HEK293 (cell line): ENCODE measurements around the gene ZBP1.

Experiments used
- KLF10 ChIP-seq: fragments of 450-650 bp; IDR thresholded peaks from 2 replicates; pipeline ENCODE4 v1.5.1; 2018; ENCODE audit warnings: missing biosample characterization, mild to moderate bottlenecking, missing genetic modification characterization
- KLF16 ChIP-seq: fragments of 450-650 bp; formaldehyde crosslinking; IDR thresholded peaks from 2 replicates; pipeline ENCODE4 v1.5.1; 2017; ENCODE audit warnings: missing biosample characterization, missing genetic modification characterization
- ZNF112 ChIP-seq: fragments of 450-650 bp; formaldehyde crosslinking; IDR thresholded peaks from 2 replicates; pipeline ENCODE4 v1.5.0; 2017; ENCODE audit warnings: missing biosample characterization, missing genetic modification characterization
- ZNF175 ChIP-seq: fragments of 450-650 bp; formaldehyde crosslinking; IDR thresholded peaks from 2 replicates; pipeline ENCODE4 v1.5.1; 2016; ENCODE audit warnings: missing biosample characterization, missing genetic modification characterization
- ZNF768 ChIP-seq: fragments of 450-650 bp; formaldehyde crosslinking; IDR thresholded peaks from 2 replicates; pipeline ENCODE4 v1.5.1; 2018; ENCODE audit warnings: missing biosample characterization, mild to moderate bottlenecking, missing genetic modification characterization
- ZNF777 ChIP-seq: fragments of 450-650 bp; formaldehyde crosslinking; IDR thresholded peaks from 2 replicates; pipeline ENCODE4 v1.5.1; 2017; ENCODE audit warnings: missing biosample characterization, missing genetic modification characterization, borderline replicate concordance
- ZNF785 ChIP-seq: fragments of 450-650 bp; formaldehyde crosslinking; IDR thresholded peaks from 2 replicates; pipeline ENCODE4 v1.5.1; 2016; ENCODE audit warnings: missing biosample characterization, missing genetic modification characterization
- TF ChIP-seq, protein P1 (sequence below): fragments of 450-650 bp; formaldehyde crosslinking; conservative IDR thresholded peaks from 2 replicates; pipeline ENCODE4 v1.5.1; 2016; ENCODE audit warnings: low read depth, missing biosample characterization, missing genetic modification characterization
- TF ChIP-seq, protein P2 (sequence below): fragments of 450-650 bp; formaldehyde crosslinking; IDR thresholded peaks from 2 replicates; pipeline ENCODE4 v1.5.1; 2016; ENCODE audit warnings: missing biosample characterization, missing genetic modification characterization
- TF ChIP-seq, protein P3 (sequence below): sonication (generic); formaldehyde crosslinking; IDR thresholded peaks from 2 replicates; pipeline ENCODE4 v1.8.1; 2022; ENCODE audit warnings: mild to moderate bottlenecking, moderate library complexity, missing genetic modification reagents

DNA sequence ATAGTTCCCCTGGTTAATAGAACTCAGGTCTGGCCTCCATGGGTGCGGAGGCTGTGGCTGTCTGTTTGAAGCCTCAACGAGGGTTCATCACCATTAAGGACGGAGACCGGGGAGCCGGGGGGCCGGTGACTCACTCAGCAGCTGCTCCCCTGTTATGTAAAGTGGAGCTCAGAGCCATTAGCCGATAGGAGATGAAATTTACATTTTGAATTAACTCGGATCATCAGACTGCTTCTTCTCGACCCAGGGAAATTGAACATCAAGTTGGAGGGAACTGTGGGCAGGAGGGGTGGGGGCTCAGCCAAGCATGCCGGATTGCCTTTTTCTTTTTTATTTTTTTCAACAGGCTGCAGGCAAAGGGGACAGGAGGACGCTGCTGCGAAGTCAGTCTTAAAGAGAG lies 47.0 kb downstream of the ZBP1 start:
- no peak for TF ChIP-seq KLF10
- no peak for TF ChIP-seq KLF16 (tag by site-specific recombination)
- TF ChIP-seq, protein P1, sequence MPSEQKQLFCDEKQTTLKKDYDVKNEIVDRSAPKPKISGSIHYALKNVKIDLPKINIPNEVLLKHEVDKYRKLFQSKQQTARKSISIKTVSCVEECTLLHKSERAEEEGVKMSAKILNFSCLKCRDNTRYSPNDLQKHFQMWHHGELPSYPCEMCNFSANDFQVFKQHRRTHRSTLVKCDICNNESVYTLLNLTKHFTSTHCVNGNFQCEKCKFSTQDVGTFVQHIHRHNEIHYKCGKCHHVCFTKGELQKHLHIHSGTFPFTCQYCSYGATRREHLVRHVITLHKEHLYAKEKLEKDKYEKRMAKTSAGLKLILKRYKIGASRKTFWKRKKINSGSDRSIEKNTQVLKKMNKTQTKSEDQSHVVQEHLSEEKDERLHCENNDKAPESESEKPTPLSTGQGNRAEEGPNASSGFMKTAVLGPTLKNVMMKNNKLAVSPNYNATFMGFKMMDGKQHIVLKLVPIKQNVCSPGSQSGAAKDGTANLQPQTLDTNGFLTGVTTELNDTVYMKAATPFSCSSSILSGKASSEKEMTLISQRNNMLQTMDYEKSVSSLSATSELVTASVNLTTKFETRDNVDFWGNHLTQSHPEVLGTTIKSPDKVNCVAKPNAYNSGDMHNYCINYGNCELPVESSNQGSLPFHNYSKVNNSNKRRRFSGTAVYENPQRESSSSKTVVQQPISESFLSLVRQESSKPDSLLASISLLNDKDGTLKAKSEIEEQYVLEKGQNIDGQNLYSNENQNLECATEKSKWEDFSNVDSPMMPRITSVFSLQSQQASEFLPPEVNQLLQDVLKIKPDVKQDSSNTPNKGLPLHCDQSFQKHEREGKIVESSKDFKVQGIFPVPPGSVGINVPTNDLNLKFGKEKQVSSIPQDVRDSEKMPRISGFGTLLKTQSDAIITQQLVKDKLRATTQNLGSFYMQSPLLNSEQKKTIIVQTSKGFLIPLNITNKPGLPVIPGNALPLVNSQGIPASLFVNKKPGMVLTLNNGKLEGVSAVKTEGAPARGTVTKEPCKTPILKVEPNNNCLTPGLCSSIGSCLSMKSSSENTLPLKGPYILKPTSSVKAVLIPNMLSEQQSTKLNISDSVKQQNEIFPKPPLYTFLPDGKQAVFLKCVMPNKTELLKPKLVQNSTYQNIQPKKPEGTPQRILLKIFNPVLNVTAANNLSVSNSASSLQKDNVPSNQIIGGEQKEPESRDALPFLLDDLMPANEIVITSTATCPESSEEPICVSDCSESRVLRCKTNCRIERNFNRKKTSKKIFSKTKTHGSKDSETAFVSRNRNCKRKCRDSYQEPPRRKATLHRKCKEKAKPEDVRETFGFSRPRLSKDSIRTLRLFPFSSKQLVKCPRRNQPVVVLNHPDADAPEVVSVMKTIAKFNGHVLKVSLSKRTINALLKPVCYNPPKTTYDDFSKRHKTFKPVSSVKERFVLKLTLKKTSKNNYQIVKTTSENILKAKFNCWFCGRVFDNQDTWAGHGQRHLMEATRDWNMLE (tag by site-specific recombination) = no peak
- TF ChIP-seq ZNF777 (tag by site-specific recombination) = no peak
- TF ChIP-seq, protein P2, sequence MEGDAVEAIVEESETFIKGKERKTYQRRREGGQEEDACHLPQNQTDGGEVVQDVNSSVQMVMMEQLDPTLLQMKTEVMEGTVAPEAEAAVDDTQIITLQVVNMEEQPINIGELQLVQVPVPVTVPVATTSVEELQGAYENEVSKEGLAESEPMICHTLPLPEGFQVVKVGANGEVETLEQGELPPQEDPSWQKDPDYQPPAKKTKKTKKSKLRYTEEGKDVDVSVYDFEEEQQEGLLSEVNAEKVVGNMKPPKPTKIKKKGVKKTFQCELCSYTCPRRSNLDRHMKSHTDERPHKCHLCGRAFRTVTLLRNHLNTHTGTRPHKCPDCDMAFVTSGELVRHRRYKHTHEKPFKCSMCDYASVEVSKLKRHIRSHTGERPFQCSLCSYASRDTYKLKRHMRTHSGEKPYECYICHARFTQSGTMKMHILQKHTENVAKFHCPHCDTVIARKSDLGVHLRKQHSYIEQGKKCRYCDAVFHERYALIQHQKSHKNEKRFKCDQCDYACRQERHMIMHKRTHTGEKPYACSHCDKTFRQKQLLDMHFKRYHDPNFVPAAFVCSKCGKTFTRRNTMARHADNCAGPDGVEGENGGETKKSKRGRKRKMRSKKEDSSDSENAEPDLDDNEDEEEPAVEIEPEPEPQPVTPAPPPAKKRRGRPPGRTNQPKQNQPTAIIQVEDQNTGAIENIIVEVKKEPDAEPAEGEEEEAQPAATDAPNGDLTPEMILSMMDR (tag by site-specific recombination) = no peak
- TF ChIP-seq ZNF112 (tag by site-specific recombination) = no peak
- TF ChIP-seq, protein P3, sequence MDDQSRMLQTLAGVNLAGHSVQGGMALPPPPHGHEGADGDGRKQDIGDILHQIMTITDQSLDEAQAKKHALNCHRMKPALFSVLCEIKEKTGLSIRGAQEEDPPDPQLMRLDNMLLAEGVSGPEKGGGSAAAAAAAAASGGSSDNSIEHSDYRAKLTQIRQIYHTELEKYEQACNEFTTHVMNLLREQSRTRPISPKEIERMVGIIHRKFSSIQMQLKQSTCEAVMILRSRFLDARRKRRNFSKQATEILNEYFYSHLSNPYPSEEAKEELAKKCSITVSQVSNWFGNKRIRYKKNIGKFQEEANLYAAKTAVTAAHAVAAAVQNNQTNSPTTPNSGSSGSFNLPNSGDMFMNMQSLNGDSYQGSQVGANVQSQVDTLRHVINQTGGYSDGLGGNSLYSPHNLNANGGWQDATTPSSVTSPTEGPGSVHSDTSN (CRISPR knock-in tag) = no peak
- TF ChIP-seq ZNF175 (tag by site-specific recombination) = no peak
- no peak for TF ChIP-seq ZNF768 (tag by site-specific recombination)
- TF ChIP-seq ZNF785 (tag by site-specific recombination) = no peak
